Mesendoderm (in vitro differentiated cells): ENCODE measurements around the gene DUSP18.
A peak's percentile ranks its signal among the peaks of the same experiment; 100 is the strongest.

Experiments used
- DNase-seq: peaks from one replicate; pipeline ENCODE4 v3.0.0; 2013
- H2AK5ac ChIP-seq: 2 replicates; pipeline ENCODE4 v1.6.1; 2013; ENCODE audit warnings: low read length, inconsistent platforms
- H2BK120ac ChIP-seq: 2 replicates; pipeline ENCODE4 v1.6.1; 2013; ENCODE audit warnings: low read depth, mild to moderate bottlenecking, low read length, moderate library complexity, mixed read lengths
- H2BK15ac ChIP-seq: replicated peaks from 2 replicates; pipeline ENCODE4 v1.6.1; 2013; ENCODE audit warnings: low read depth, mild to moderate bottlenecking, moderate library complexity
- H2BK5ac ChIP-seq: 2 replicates; pipeline ENCODE4 v1.6.1; 2013; ENCODE audit warnings: low read length, inconsistent platforms
- H3K18ac ChIP-seq: 2 replicates; pipeline ENCODE4 v1.6.1; 2013; ENCODE audit warnings: mild to moderate bottlenecking, low read length, mixed read lengths
- H3K23ac ChIP-seq: one replicate; pipeline ENCODE4 v1.6.1; 2013; ENCODE audit warnings: low read length
- H3K27ac ChIP-seq: 2 replicates; pipeline ENCODE4 v1.5.1; 2013; ENCODE audit warnings: low read depth, mild to moderate bottlenecking, inconsistent platforms, low read length, moderate library complexity
- H3K27me3 ChIP-seq: 2 replicates; pipeline ENCODE4 v1.6.1; 2013; ENCODE audit warnings: low read length, control low read depth, mild to moderate bottlenecking, inconsistent platforms; ENCODE audit not compliant: insufficient read depth, poor library complexity
- H3K36me3 ChIP-seq: 2 replicates; pipeline ENCODE4 v1.6.1; 2013; ENCODE audit warnings: low read length, inconsistent platforms; ENCODE audit not compliant: control insufficient read depth, insufficient read depth
- H3K4ac ChIP-seq: one replicate; pipeline ENCODE4 v1.6.1; 2013; ENCODE audit warnings: low read depth, mild to moderate bottlenecking, low read length, moderate library complexity
- H3K4me1 ChIP-seq: 2 replicates; pipeline ENCODE4 v1.6.1; 2013; ENCODE audit warnings: low read depth, low read length, inconsistent platforms; ENCODE audit not compliant: control insufficient read depth
- H3K4me2 ChIP-seq: 2 replicates; pipeline ENCODE4 v1.6.1; 2013; ENCODE audit warnings: low read length
- H3K4me3 ChIP-seq: 2 replicates; pipeline ENCODE4 v1.5.1; 2013; ENCODE audit warnings: mild to moderate bottlenecking, low read length
- H3K56ac ChIP-seq: one replicate; pipeline ENCODE4 v1.6.1; 2013; ENCODE audit warnings: low read length
- H3K79me1 ChIP-seq: 2 replicates; pipeline ENCODE4 v1.6.1; 2013; ENCODE audit warnings: low read length, inconsistent platforms
- H3K79me2 ChIP-seq: 2 replicates; pipeline ENCODE4 v1.6.1; 2013; ENCODE audit warnings: mild to moderate bottlenecking, low read length; ENCODE audit not compliant: control insufficient read depth, insufficient read depth
- H3K9ac ChIP-seq: 2 replicates; pipeline ENCODE4 v1.6.1; 2013; ENCODE audit warnings: low read length, inconsistent platforms
- H4K5ac ChIP-seq: one replicate; pipeline ENCODE4 v1.6.1; 2013; ENCODE audit warnings: low read length
- H4K8ac ChIP-seq: one replicate; pipeline ENCODE4 v1.6.1; 2013; ENCODE audit warnings: low read depth, mild to moderate bottlenecking, control low read depth, low read length, moderate library complexity
- WGBS: extraction: QIAGEN DNeasy Blood & Tissue Kit; methylation state at CpG from one replicate; pipeline ENCODE4 v1.1.7; 2013; ENCODE audit warnings: low lambda C conversion rate, missing lambda C conversion rate; ENCODE audit not compliant: insufficient coverage; ENCODE audit errors: extremely low coverage; 5-methylcytosine and 5-hydroxymethylcytosine counted together

The DUSP18 gene

GRCh38 chr22:30612789-30613188, 54.9 kb downstream of the DUSP18 start:
- Histone ChIP-seq H2BK120ac (no peak overlapping the region), H3K79me2 (no peaks in the 10 kb centered on the region), H3K36me3 (no peaks in the 10 kb centered on the region), H3K9ac (no peak overlapping the region), H3K4me2 (no peak overlapping the region), H4K8ac (no peak overlapping the region), H3K4me3 (no peak overlapping the region), H2AK5ac (no peak overlapping the region), H3K27ac (no peak overlapping the region), H3K79me1 (no peaks in the 10 kb centered on the region), H3K18ac (no peak overlapping the region), H3K4ac (no peak overlapping the region), H3K4me1 (peaks cover 2% of the 10 kb centered on the region), H3K56ac (no peak overlapping the region), H4K5ac (no peak overlapping the region), H2BK15ac (no peak overlapping the region), H3K23ac (no peak overlapping the region), H3K27me3 (no peaks in the 10 kb centered on the region), H2BK5ac (no peak overlapping the region)
- DNase-seq, result peak; percentile 61
- no CpG with 5 or more reads among the region's 8 CpGs for WGBS
